TTC549 (cell line): ENCODE results near the gene SNX25.
"Not testable (repeated sequence)": the region's sequence is repeated elsewhere in the genome, so short reads cannot be mapped to it uniquely, and the experiment has no call there.

Source experiments
- FAIRE-seq: peaks from 2 replicates; lab custom pipeline; 2012; peaks lifted over from hg19 to GRCh38; lab: Jason Lieb, UNC

SNX25 gene

DNA sequence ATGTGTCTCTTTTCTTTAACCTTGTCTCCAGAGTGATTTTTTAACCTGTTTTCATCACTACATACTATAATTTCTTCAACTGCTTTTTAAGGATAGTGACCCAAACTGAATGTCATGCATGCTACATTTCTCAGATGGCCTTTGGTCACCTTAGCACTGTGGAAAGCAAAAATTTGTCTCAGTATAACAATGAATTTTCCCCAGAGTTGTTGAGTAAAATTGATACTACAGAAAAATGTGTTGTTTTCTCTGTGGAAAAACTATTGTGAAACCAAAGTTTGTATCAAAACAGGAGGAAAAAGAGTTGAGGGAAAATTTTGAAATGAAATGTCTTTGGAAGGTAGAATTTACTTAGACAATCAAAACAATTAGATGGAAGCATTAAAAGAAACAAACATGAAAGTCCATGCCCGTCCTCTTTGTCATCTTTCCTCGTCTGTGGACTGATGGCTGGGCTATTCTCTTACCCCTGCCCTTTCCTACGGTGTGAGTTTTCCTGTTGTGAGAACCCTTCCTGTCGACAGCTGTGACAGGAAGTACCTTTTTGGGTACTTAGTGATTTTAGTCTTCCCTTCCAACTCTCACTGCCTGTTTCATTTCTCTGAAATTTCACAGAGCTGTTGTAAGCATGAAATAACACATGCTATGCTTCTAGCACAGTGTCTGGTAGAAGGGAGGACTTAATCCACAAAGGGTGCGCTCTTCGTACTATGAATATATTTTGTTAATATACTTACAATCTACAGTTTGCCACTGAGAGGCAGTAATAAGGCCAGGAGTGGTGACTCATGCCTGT lies 135.5 kb downstream of the SNX25 start:
- FAIRE-seq, result no peak

DNA sequence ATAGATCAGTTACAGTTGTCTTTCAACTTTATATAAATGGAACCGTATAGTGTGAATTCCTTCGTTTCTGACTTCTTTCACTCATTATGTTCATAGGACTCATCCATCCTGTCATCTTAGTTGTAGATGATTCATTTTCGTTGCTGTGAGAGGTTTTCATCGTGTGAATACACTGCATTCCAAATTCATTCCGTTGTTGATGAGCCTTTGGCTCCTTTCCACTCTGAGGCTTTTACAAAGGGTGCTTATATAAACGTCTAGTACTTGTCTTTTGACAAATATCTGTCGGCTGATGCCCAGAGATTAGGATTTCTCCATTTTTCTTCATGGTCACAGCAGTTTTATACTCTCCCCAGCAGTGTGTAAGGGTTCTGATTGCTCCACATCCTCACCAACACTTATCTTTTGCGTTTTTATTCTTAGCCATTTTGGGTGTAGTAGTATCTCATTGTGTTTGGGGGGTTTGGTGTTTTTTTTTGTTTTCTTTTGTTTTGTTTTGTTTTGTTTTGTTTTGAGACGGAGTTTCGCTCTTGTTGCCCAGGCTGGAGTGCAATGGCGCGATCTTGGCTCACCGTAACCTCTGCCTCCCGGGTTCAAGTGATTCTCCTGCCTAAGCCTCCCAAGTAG lies 137.7 kb downstream of the SNX25 start:
- FAIRE-seq, result no peak

DNA sequence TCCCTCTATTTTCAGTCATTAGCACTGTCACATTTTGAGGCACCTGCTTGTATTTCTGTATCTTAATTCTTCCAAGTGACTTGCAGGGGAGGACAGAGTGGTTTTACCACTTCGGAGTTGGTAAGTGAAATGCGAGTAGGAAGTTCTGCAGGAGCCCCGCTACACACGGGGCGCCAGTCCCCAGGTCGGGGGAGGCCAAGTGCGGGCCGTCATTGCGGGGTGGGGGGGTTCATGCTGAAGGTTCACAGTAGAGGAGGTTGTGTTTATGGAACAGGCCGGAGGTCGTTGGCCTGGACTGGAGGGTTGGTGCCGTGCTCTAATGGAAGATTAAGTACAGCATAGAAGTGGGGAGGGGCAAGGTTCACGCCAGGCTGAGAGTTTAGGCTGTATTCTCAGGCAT lies 142.3 kb downstream of the SNX25 start:
- no peak for FAIRE-seq

DNA sequence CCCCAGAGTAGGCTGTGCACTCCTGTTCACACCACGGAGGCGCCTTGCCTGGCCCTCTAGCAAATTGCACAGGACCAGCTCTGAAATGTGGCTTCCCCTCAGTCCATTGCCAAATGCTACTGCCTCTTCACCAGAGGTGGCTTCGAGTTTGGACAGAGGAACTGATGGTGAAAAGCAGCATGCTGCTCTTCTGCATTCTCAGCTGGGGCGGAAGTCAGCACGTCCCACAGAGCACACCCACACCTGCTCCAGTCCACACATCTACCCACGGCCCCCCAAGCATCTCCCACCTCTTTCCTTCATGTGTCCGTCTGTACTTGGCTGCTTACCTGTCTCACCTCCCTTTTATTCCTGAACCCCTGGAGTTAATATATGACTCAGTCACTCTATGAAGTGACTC lies 142.8 kb downstream of the SNX25 start:
- no peak for FAIRE-seq

DNA sequence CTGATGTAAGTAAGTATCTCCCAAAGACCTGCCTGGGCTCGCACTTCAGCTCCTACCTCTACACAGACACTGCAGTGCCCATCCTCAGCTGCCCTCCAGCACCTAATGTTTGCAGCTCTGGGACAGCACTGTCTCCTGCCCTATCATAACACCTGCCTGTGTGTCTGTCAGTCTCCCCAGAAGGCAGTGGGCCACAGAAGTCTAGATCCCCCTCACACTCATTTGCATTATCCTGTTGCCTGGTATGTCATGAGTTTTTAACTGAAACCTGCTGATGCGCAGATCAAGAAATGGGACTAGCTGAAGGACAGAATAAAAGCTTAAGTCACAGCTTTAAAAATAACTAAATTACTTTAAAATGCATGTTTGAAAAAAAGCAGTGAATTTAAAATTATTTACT lies 143.3 kb downstream of the SNX25 start:
- FAIRE-seq, result no peak

DNA sequence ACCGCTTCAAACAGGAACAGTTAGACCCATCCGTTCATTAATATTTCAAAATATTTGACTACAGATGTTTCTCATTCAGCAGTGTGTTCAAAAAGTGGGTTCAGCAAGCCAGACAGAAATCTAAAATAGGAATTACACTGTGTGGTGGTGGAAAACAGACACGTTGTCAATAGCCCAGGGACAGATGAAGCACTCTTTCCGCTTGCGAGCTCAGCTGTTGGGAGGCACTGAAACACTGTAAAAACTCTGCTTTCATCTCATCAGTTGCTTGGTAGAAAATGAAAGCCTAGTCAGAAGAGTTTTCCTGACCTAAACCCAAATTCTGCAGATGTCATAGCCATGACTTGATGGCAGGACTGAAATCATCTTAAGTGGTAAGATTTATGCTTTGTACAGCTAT lies 147.8 kb downstream of the SNX25 start:
- FAIRE-seq, result no peak

DNA sequence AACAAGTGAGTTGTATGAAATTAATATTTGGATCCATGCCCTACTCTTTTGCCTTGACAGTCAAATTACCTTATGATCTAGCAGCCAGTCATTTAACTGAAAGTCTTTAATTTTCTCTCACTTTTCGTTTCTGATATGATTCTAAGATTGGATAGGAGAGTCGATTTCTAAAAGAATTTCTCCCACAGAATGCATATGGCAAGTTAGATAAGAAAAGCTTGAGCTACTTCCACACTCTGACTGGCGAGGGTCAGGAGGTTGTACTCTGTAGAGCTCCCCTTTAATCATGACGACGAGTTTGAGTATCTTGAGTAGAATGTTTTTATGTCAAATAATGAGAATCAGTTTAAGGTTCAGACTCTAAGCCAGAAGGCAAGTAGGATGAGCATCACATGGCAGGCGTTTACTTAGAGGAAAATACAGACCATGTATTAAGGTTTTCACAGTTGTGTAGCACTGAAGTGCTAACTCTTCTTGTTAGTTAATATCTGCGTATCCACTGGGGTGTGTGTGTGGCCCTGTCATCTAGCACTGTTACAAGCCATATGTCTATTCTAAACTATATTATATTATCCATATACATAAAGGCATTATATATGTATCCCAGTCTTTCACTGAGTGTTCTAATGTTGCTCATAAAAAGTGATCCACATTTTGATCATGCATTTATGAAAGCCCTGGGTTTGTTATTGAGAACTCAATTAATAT lies 148.5 kb downstream of the SNX25 start:
- no peak for FAIRE-seq

DNA sequence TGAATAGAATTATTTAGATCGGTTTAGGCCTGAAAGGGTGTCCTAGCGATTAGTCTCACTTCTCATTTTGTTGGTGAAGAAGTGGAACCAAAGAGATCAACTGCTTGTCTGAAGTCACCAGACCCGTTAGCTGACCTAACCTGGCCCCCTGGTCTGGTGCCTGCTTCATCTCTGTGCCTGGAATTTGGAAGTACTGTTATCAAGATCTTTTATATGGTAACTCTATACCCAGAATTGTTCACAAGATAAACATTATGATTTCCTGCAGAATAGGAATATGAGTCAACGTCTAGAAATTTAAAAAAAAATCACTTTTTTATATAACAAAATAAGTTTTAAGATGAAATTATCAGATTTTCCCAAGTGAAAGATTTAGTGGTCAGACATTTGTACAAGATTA lies 149.1 kb downstream of the SNX25 start:
- FAIRE-seq, result no peak

DNA sequence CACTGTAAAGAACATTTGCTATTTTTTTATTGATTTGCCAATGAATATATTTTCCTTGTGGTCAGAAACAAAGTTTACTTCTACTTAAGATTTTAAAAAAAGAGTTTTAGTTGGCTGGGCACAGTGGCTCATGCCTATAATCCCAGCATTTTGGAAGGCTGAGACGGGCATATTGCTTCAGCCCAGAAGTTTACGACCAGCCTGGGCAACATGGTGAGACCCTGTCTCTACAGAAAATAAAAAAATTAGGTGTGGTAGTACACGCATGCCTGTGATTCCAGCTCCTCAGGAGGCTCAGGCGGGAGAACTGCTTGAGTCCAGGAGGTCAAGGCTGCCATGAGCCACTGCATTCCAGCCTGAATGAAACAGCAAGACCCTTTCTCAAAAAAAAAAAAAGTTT lies 149.6 kb downstream of the SNX25 start:
- no peak for FAIRE-seq

DNA sequence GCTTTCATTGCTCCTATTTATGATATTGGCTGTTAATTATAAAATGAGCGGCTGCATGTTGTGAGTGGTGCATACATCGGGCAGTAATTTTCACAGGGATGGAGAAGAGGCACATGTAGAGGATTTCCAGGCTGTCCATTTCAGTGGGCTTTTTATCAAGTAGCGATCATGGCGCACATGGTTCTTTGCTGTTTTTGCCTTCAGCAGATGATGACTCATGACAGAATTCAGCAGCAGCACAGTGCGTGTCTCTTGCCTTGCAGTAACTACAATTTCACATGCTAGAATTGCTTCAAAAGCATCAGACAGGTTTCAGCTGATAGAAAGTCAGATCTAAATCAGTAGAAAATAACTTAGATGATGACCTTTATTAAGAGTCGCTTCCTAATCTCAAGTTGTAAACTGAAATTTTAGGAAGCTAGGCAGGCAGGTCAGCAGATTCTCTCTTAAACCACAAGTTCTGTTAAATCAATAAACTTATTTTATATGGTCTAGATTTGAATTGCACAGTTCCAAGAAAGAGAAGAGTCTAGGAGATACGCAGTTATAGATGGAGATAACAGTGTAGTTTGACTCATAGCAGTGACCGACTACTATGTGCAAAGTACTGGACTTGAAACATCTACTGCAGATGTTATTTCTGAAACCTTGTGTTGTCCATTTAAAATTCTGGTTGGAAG lies 150.5 kb downstream of the SNX25 start:
- no peak for FAIRE-seq

DNA sequence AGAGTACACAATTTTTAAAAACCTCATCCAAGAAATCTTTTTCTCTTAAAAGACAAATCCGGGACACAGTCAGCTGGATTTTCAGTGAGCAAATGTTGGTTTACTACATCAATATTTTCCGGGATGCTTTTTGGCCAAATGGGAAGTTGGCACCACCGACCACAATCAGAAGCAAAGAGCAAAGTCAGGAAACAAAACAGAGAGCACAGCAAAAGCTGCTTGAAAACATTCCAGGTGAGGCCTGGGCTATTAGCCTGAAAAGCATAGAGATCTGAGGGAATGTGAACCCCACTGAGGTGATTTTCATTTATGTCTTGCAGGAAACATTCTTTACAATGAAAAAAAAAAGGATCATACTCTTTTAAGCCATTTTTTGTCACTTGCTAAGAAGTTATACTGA lies 152.5 kb downstream of the SNX25 start:
- FAIRE-seq, result no peak

DNA sequence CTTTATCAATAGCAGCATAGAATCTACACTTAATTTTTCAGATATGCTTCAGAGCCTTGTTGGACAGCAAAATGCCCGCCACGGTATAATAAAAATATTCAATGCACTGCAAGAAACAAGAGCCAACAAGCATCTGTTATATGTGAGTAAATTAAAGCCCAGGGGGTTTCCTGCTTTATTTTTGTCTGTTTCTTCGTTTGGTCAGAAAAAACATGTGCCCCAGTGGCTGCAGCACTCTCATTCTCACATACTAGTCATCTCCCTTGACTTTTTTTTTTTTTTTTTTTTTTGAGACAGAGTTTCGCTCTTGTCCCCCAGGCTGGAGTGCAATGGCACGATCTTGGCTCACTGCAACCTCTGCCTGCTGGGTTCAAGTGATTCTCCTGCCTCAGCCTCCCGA lies 153.2 kb downstream of the SNX25 start:
- not testable (repeated sequence) for FAIRE-seq

DNA sequence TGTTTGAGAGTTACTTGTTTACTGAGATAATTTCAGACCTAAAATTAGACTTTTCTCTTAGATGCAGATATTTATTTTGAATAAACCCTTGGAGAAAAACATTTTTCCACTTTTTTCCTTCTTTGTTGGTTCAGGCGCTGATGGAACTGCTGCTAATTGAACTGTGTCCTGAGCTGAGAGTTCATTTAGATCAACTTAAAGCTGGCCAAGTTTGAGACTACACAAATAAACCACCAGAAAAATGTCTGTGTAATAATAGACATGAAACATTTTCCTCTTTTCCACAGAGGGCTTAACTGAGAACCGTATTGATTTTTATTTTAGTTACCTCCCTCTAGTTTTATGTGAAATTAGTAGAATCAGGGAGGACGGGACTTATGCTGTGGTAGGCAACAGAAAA lies 153.9 kb downstream of the SNX25 start:
- FAIRE-seq, result no peak

DNA sequence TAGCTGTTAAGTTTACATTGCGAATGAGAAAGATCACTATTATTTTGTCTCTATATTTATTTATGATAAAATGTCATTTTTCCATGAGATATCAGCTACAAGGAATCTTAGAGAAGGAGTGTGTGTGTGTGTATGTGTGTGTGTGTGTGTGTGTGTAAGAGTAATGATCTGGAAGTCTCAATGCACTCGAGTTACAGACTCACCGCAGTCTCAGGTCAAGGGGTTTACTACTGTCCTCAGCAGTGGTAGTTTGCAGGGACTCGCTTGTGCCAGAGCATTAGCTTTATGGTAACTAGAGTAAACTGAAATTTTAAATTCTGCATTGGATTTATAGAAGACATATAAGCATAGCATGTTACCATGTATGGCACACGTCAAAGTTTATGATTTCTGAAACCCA lies 155.5 kb downstream of the SNX25 start:
- no peak for FAIRE-seq

DNA sequence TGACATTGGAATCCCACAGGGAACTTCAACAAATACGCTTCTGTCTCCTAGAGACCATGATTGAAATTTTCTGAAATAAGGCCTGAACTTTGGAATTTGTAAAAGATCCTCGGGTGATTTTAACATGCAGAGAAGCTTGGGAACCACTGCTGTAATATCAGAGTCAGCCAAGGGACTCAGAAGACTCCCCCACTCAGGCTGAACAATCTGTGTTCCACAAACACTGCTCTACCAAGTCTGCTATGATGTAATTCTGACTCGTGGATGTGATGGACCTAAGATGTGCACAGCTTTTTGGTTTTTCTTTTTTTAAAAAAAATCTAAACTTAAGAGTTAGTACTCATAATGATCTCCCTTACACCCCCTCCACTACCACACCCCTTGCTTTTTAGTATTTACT lies 160.3 kb downstream of the SNX25 start:
- no peak for FAIRE-seq

DNA sequence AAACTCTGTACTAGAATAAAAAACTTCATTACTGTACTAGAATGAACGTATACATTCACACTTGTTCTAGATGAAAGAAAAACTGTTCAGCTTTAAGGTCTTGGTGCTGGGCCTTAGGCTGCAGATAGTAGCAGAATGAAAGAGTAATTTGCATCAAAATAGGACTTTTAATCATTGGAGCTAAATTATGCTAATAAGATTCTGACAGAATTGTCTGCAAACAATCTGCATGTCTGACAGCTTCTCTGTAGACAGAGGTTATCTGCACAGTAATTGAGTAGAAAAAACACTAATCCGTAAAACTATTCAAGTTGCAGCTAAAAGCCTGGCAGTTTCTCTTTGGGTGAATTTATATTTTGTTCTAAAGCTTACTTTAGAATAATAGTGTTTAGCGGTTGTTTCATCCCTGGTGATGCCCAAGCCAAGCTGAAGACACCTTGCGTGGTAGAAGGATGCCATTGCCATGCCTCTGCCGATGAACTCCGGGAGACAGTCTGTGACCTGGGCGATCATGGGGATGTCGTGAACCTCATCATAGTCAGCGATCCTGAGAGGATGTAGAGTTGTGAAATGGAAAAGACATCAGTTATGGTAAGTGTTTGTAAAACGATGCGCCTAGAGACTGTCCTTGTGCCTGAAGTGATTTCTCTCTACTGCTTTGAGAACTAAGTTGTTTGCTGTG lies 161.0 kb downstream of the SNX25 start:
- FAIRE-seq, result no peak

DNA sequence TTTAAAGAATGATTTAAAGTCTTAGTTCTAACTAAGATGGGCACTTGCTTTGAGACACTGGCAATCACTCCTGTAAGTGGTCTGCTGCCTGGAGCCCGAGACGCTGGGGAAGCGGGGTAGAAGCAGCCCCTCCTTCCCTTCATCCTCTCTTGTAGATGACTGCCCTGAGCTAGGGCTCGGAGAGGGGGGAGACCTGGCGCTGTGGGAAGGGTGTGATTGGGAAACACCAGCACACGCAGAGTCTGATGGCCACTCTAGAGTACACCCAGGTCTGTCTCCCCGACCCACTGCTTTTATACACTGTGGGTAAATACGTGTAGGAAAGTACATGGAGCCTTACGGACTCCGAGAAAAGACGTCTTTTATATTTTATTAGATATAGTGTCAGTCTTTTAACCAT lies 162.3 kb downstream of the SNX25 start:
- FAIRE-seq, result no peak

DNA sequence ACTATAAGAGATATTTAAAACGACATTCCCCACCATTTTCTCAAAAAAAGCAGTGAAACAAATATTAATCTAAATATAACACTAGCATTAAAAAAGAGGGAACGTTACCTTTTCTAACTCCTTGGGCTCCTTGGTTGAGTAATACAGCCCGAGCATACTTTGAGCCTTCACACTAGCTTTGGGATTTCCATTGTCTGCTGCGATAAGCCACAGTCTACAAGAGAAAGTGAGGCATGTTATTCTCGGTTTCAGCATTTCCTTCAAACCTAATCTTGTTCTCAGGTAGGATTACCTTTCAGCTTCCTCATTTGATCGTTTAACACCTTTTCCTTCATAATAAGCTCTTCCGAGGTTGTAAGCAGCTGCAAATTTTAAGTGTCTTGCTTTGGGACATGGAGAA lies 164.6 kb downstream of the SNX25 start:
- FAIRE-seq, result no peak

DNA sequence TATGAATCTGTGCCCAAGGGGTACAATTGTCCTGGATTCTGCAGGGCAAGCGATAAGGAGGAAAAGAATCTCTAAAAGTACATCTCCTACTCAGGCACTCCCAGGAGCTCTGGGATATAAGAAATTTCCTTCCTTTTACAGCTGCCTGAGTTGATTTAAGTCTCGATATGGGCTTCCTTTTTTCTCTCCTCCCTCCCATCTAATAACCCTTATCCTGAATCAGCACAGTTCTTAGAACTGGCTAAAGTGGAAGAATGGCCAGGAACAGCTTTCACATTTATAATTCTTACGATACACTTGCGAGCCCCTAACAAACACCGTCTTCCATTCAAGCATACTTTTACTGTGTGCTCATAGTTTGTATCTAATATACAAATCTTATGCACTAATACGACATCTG lies 165.2 kb downstream of the SNX25 start:
- FAIRE-seq, result no peak

DNA sequence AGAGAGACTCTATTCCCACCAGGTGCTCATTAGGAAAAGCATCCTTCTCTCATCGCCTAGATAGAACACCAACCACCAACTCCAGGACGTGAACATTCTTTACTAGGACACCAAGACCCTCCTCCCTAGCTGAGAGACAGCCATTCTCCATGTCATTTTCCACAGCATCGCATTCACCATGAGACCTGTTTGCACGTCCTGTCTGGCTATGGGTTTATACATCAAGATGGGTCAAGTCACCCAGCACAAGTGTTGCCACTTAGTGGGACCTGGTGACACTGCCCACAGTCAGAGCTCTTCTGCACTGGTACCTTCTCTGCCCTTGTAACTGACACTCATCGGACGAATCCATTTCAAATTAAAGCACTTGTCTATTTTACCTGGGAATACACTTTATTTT lies 168.9 kb downstream of the SNX25 start:
- FAIRE-seq, result no peak

DNA sequence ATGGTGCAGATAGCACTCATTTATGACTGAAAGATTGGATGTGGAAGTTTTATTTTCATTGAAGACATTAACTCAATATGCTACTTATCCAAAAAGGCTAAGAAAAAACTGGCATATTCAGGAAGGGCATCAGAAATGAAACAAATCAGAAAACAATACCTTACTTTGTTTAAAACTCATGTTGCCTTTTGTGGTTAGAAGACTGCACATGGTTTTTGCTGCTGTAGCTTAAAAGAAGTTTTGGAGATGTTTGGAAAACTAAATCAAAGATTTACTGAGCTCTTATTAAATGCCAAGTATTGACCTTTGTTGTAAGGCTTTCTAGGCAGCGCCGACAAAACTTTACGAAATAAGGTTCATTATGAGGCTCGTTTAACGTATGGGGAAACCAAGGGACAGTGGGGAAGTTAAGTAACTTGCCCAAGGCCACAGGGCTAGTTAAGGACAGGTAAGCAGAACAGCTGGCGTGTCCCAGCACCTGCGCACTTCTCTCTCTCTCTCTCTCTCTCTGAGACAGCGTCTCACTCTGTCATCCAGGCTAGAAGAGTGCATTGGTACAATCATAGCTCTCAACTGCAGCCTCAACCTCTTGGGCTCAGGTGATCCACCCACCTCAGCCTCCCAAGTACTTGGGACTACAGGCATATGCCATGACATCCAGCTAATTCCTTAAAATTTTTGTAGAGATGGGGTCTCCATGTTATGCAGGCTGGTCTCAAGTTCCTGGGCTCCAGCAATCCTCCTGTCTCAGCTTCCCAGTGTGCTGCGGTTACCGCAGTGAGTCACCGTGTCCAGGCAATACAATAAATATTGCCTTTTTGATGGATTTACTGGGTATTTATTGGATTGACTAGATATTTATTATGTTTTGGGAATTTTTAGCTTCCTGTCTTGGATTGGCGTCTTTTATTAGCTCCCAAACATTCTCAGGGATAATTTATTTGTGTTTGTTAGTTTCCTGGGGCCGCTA lies 170.2 kb downstream of the SNX25 start:
- FAIRE-seq, result no peak
